ENCODE data around the gene CAMTA1. TPM values are rescaled to one million over a fixed set of nuclear protein-coding genes. Genes with fewer than 3 reads are reported as not detected.

Gene CAMTA1
- total RNA-seq, 1 experiment from 2014 or later, result 69.5 TPM

DNA sequence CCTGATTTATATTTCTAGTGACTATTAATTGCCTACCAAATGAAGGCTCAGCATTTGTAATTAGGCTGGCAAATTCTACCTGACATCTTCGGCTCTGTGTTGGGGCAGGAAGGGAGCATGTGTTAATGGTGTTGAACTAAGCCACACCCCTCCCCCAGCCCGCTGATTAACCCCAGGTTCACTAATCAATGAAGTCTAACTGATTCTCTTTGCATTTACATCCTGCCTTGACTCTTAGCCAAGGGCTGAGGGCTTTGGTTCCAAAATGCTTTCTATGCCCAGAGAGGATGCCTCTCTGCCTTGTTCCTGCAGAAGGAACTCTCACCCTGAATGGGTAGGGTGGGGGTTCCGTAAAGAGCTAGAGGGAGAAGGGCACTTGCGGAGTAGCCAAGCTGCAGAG lies 393.1 kb downstream of the CAMTA1 start:
- H3K4me3 ChIP-seq (replicated peaks in 1 of 2; ENCODE audit: low read depth in 1 of 2, low read length in 2 of 2), result no peak overlapping the region
- no peak for TF ChIP-seq FOSL1 (IDR thresholded peaks at IDR 0.05; ENCODE audit: low read depth)
- TF ChIP-seq, protein P1, sequence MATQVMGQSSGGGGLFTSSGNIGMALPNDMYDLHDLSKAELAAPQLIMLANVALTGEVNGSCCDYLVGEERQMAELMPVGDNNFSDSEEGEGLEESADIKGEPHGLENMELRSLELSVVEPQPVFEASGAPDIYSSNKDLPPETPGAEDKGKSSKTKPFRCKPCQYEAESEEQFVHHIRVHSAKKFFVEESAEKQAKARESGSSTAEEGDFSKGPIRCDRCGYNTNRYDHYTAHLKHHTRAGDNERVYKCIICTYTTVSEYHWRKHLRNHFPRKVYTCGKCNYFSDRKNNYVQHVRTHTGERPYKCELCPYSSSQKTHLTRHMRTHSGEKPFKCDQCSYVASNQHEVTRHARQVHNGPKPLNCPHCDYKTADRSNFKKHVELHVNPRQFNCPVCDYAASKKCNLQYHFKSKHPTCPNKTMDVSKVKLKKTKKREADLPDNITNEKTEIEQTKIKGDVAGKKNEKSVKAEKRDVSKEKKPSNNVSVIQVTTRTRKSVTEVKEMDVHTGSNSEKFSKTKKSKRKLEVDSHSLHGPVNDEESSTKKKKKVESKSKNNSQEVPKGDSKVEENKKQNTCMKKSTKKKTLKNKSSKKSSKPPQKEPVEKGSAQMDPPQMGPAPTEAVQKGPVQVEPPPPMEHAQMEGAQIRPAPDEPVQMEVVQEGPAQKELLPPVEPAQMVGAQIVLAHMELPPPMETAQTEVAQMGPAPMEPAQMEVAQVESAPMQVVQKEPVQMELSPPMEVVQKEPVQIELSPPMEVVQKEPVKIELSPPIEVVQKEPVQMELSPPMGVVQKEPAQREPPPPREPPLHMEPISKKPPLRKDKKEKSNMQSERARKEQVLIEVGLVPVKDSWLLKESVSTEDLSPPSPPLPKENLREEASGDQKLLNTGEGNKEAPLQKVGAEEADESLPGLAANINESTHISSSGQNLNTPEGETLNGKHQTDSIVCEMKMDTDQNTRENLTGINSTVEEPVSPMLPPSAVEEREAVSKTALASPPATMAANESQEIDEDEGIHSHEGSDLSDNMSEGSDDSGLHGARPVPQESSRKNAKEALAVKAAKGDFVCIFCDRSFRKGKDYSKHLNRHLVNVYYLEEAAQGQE (IDR thresholded peaks at IDR 0.05; ENCODE audit: low read depth), result no peak
- TF ChIP-seq, protein P2, sequence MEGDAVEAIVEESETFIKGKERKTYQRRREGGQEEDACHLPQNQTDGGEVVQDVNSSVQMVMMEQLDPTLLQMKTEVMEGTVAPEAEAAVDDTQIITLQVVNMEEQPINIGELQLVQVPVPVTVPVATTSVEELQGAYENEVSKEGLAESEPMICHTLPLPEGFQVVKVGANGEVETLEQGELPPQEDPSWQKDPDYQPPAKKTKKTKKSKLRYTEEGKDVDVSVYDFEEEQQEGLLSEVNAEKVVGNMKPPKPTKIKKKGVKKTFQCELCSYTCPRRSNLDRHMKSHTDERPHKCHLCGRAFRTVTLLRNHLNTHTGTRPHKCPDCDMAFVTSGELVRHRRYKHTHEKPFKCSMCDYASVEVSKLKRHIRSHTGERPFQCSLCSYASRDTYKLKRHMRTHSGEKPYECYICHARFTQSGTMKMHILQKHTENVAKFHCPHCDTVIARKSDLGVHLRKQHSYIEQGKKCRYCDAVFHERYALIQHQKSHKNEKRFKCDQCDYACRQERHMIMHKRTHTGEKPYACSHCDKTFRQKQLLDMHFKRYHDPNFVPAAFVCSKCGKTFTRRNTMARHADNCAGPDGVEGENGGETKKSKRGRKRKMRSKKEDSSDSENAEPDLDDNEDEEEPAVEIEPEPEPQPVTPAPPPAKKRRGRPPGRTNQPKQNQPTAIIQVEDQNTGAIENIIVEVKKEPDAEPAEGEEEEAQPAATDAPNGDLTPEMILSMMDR (IDR thresholded peaks at IDR 0.05 in 2 of 3, conservative IDR thresholded peaks at IDR 0.05 in 1 of 3; ENCODE audit: borderline replicate concordance in 1 of 3, insufficient read depth in 1 of 3, low read depth in 2 of 3, low read length in 2 of 3), result no peak
- TF ChIP-seq, protein P3, sequence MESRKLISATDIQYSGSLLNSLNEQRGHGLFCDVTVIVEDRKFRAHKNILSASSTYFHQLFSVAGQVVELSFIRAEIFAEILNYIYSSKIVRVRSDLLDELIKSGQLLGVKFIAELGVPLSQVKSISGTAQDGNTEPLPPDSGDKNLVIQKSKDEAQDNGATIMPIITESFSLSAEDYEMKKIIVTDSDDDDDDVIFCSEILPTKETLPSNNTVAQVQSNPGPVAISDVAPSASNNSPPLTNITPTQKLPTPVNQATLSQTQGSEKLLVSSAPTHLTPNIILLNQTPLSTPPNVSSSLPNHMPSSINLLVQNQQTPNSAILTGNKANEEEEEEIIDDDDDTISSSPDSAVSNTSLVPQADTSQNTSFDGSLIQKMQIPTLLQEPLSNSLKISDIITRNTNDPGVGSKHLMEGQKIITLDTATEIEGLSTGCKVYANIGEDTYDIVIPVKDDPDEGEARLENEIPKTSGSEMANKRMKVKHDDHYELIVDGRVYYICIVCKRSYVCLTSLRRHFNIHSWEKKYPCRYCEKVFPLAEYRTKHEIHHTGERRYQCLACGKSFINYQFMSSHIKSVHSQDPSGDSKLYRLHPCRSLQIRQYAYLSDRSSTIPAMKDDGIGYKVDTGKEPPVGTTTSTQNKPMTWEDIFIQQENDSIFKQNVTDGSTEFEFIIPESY (IDR thresholded peaks at IDR 0.05; ENCODE audit: extremely low read depth, insufficient replicate concordance, low read length), result no peak
- TF ChIP-seq EZH2 (IDR thresholded peaks at IDR 0.05), result no peak
- no peak for TF ChIP-seq YY1 (IDR thresholded peaks at IDR 0.05; ENCODE audit: extremely low read depth, insufficient replicate concordance, low read depth, low read length)
- no peak for TF ChIP-seq JUND (IDR thresholded peaks at IDR 0.05)
- no peak for TF ChIP-seq CBX3 (IDR thresholded peaks at IDR 0.05; ENCODE audit: low read depth)
- no peak for TF ChIP-seq EZH2phosphoT487 (IDR thresholded peaks at IDR 0.05; ENCODE audit: borderline replicate concordance)
- no peak for TF ChIP-seq RAD21 (IDR thresholded peaks at IDR 0.05; ENCODE audit: low read depth)
- no peak for TF ChIP-seq POLR2AphosphoS5 (IDR thresholded peaks at IDR 0.05; ENCODE audit: low read depth, low read length)
- no peak for TF ChIP-seq ELF1 (IDR thresholded peaks at IDR 0.05; ENCODE audit: borderline replicate concordance, low read depth)
- no peak for TF ChIP-seq SRF (IDR thresholded peaks at IDR 0.05; ENCODE audit: low read depth)
- H3K27ac ChIP-seq (ENCODE audit: low read depth, low read length), result no peak overlapping the region
- H4K20me1 ChIP-seq (ENCODE audit: insufficient read depth), result no peaks in the 10 kb centered on the region
- no peak overlapping the region for H3K9ac ChIP-seq (ENCODE audit: low read length)
- no peaks in the 10 kb centered on the region for H3K79me2 ChIP-seq (ENCODE audit: insufficient read depth, low read length)
- H3K9me2 ChIP-seq (ENCODE audit: insufficient read depth), result no peaks in the 10 kb centered on the region
- ChIA-PET POLR2A (no interaction called here), CTCF (interaction anchor here (1.4 kb wide), 1 partner anchor 136 kb away, joined by 3 read pairs; no protein-coding TSS in a partner anchor), RAD21 (ENCODE audit: low non-redundant PET in 1 of 2, low total read pairs in 2 of 2, uncharacterized antibody in 2 of 2, unreplicated experiment in 2 of 2) (no interaction called here)
- H2AFZ ChIP-seq (ENCODE audit: low read depth, low read length, poor library complexity, severe bottlenecking), result no peak overlapping the region
- no TSS peak for BruUV-seq (replicated peaks)
- no peak for DNase-seq (ENCODE audit: low read depth, low spot score)
- intact Hi-C loops (cut with micrococcal nuclease), result no loop called here
- ATAC-seq, result no peak
- no peaks in the 10 kb centered on the region for H3K4me1 ChIP-seq (ENCODE audit: control insufficient read depth in 1 of 2, insufficient read depth in 2 of 2, low read length in 2 of 2)
- peaks cover 4 to 8% of the 10 kb centered on the region in 2 experiments; a peak in 1 of 4 replicates for H3K9me3 ChIP-seq (ENCODE audit: control insufficient read depth in 1 of 2, insufficient read depth in 1 of 2, low read depth in 1 of 2, low read length in 2 of 2)
- H3K27me3 ChIP-seq (ENCODE audit: insufficient read depth, low read length), result no peaks in the 10 kb centered on the region
- no peak overlapping the region for H3K4me2 ChIP-seq (ENCODE audit: low read length)
- H3K36me3 ChIP-seq (ENCODE audit: control insufficient read depth in 1 of 2, insufficient read depth in 2 of 2, low read length in 2 of 2), result no peaks in the 10 kb centered on the region

Data from HCT116 (cell line).